NCI-H345 treated with DMSO at 0.1 percent for 48 hours (cell line): Measurements from ENCODE around the gene SLTM.
"Not testable (repeated sequence)": the region's sequence is repeated elsewhere in the genome, so short reads cannot be mapped to it uniquely, and the experiment has no call there.

Source experiments
- DNase-seq: peaks from one replicate; lab custom pipeline; 2025; ENCODE audit not compliant: unreplicated experiment; lab: John Stamatoyannopoulos, UW

The SLTM gene

GRCh38 chr15:58933281-58934113 lies at the start of gene SLTM:
Gene SLTM (minus strand): TSS chr15:58933679. CDS start chr15:58933565, 114 bp downstream.
- DNase-seq: peak; percentile 75

- DNase-seq: no peak
Measured at GRCh38 chr15:58983261-58983660, 49.8 kb upstream of the SLTM start.

GRCh38 chr15:58981808-58982475 lies 48.5 kb upstream of the SLTM start:
- DNase-seq: no peak

GRCh38 chr15:58980351-58980939 lies 47.0 kb upstream of the SLTM start:
- DNase-seq: no peak

- DNase-seq: no peak
Measured at GRCh38 chr15:58977887-58978286, 44.4 kb upstream of the SLTM start.

GRCh38 chr15:58967479-58967878 lies 34.0 kb upstream of the SLTM start:
- no peak for DNase-seq

- DNase-seq: no peak
Measured at GRCh38 chr15:58966698-58967097, 33.2 kb upstream of the SLTM start.

- DNase-seq: no peak
Measured at GRCh38 chr15:58962662-58963565, 29.4 kb upstream of the SLTM start.

GRCh38 chr15:58962136-58962535 lies 28.7 kb upstream of the SLTM start:
- DNase-seq: no peak

GRCh38 chr15:58958811-58959210 lies 25.3 kb upstream of the SLTM start:
- no peak for DNase-seq

GRCh38 chr15:58957101-58957973 lies 23.9 kb upstream of the SLTM start:
- DNase-seq: peak; percentile 29

- no peak for DNase-seq
Measured at GRCh38 chr15:58952751-58953150, 19.3 kb upstream of the SLTM start.

GRCh38 chr15:58951388-58952007 lies 18.0 kb upstream of the SLTM start:
- no peak for DNase-seq

GRCh38 chr15:58947179-58947578 lies 13.7 kb upstream of the SLTM start:
- DNase-seq: no peak

- DNase-seq: not testable (repeated sequence)
Measured at GRCh38 chr15:58934974-58935373, 1.5 kb upstream of the SLTM start.

GRCh38 chr15:58934521-58934920 lies 1.0 kb upstream of the SLTM start:
- no peak for DNase-seq

- DNase-seq: no peak
Measured at GRCh38 chr15:58934114-58934447, 602 bp upstream of the SLTM start.

GRCh38 chr15:58932710-58933280 lies 684 bp downstream of the SLTM start:
- no peak for DNase-seq

- no peak for DNase-seq
Measured at GRCh38 chr15:58931987-58932588, 1.4 kb downstream of the SLTM start.
